ENCODE results near the gene SUPT20HL1.
"Not testable (repeated sequence)": the region's sequence is repeated elsewhere in the genome, so short reads cannot be mapped to it uniquely, and the experiment has no call there.

The SUPT20HL1 gene

GRCh38 chrX:24360272-24360671 lies at the start of gene SUPT20HL1:
SUPT20HL1 (plus strand) TSS chrX:24360639; CDS start chrX:24362761, 2,122 bp downstream.
- no peak within 1 kb of the TSS for H3K4me3 ChIP-seq (ENCODE audit: low read length)
- no peak for TF ChIP-seq CTCF (conservative IDR thresholded peaks at IDR 0.05; ENCODE audit: low read depth, low read length)
- DNase-seq (ENCODE audit: low read depth) = no peak

GRCh38 chrX:24310916-24311315 lies 49.5 kb upstream of the SUPT20HL1 start:
- not testable (repeated sequence) for H3K4me3 ChIP-seq (ENCODE audit: low read length); DNase-seq (ENCODE audit: low read depth)

- not testable (repeated sequence) for DNase-seq (ENCODE audit: low read depth)
Observed at GRCh38 chrX:24311507-24312248, 48.8 kb upstream of the SUPT20HL1 start.

GRCh38 chrX:24312249-24312607 lies 48.2 kb upstream of the SUPT20HL1 start:
- not testable (repeated sequence) for H3K4me3 ChIP-seq (ENCODE audit: low read length); DNase-seq (ENCODE audit: low read depth)

More at GRCh38 chrX:24311507-24312248, 48.8 kb upstream of the SUPT20HL1 start:
- H3K4me3 ChIP-seq (ENCODE audit: low read length) = not testable (repeated sequence)

- no peak for TF ChIP-seq CTCF (conservative IDR thresholded peaks at IDR 0.05; ENCODE audit: low read depth, low read length)
- DNase-seq (ENCODE audit: low read depth) = no peak
- no peak within 1 kb of the TSS for H3K4me3 ChIP-seq (ENCODE audit: low read length)
Observed at GRCh38 chrX:24314019-24314635, 46.3 kb upstream of the SUPT20HL1 start, which contains the start of gene SUPT20HL2. SUPT20HL2 (minus strand) TSS chrX:24314069; CDS start chrX:24313315, 754 bp downstream.

- DNase-seq (ENCODE audit: low read depth) = no peak
- no peak overlapping the region for H3K4me3 ChIP-seq (ENCODE audit: low read length)
- TF ChIP-seq CTCF (conservative IDR thresholded peaks at IDR 0.05; ENCODE audit: low read depth, low read length) = no peak
Observed at GRCh38 chrX:24316111-24316510, 44.3 kb upstream of the SUPT20HL1 start.

- no peak overlapping the region for H3K4me3 ChIP-seq (ENCODE audit: low read length)
- TF ChIP-seq CTCF (conservative IDR thresholded peaks at IDR 0.05; ENCODE audit: low read depth, low read length) = no peak
- DNase-seq (ENCODE audit: low read depth) = no peak
Observed at GRCh38 chrX:24317567-24317966, 42.9 kb upstream of the SUPT20HL1 start.

GRCh38 chrX:24321741-24322395 lies 38.6 kb upstream of the SUPT20HL1 start:
- TF ChIP-seq CTCF (conservative IDR thresholded peaks at IDR 0.05; ENCODE audit: low read depth, low read length) = no peak
- DNase-seq (ENCODE audit: low read depth) = no peak
- H3K4me3 ChIP-seq (ENCODE audit: low read length) = no peak overlapping the region
